ENCODE data around the gene ADARB2. TPM values are rescaled to one million over a fixed set of nuclear protein-coding genes. Genes with fewer than 3 reads are reported as not detected.

Gene ADARB2
- total and polyA plus RNA-seq, 3 donors from 2014 or later = 8.5 to 13.0 (median 10.4) TPM

DNA sequence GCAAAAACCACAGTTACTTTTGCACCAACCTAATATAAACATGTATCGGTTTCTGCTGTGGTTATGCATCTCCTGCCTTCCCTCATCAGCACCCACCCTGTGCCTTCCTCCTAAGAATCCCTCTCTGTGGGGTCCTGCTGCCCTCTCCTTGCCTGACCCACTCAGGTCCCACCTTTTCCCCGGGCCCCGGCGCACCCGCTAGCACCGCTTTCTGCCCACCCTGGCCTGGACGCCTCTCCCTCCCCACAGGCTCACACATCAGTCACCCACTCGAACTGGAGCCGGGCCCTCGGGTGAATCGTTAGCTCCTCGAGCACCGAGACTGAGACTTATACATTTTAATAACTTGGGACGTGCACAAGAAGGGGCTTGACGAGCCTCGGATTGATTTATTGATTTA is 110.5 kb downstream of the ADARB2 start:
- Histone ChIP-seq H3K36me3 (ENCODE audit: low read depth, missing control alignments) (no peaks in the 10 kb centered on the region), H3K27ac (no peak overlapping the region), H3K27me3 (no peaks in the 10 kb centered on the region), H3K4me3 (no peak overlapping the region), H3K9me3 (no peaks in the 10 kb centered on the region), H3K4me1 (no peaks in the 10 kb centered on the region)
- intact Hi-C loops (cut with DNase I; ENCODE audit: low total_unique reads) = no loop called here
- no peak for DNase-seq
- TF ChIP-seq POLR2A (IDR thresholded peaks at IDR 0.05) = no peak
- TF ChIP-seq, protein P1, sequence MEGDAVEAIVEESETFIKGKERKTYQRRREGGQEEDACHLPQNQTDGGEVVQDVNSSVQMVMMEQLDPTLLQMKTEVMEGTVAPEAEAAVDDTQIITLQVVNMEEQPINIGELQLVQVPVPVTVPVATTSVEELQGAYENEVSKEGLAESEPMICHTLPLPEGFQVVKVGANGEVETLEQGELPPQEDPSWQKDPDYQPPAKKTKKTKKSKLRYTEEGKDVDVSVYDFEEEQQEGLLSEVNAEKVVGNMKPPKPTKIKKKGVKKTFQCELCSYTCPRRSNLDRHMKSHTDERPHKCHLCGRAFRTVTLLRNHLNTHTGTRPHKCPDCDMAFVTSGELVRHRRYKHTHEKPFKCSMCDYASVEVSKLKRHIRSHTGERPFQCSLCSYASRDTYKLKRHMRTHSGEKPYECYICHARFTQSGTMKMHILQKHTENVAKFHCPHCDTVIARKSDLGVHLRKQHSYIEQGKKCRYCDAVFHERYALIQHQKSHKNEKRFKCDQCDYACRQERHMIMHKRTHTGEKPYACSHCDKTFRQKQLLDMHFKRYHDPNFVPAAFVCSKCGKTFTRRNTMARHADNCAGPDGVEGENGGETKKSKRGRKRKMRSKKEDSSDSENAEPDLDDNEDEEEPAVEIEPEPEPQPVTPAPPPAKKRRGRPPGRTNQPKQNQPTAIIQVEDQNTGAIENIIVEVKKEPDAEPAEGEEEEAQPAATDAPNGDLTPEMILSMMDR (IDR thresholded peaks at IDR 0.05) = no peak
- 84 to 88% methylated on average over 16 of the region's 16 CpGs for WGBS, 2 donors

DNA sequence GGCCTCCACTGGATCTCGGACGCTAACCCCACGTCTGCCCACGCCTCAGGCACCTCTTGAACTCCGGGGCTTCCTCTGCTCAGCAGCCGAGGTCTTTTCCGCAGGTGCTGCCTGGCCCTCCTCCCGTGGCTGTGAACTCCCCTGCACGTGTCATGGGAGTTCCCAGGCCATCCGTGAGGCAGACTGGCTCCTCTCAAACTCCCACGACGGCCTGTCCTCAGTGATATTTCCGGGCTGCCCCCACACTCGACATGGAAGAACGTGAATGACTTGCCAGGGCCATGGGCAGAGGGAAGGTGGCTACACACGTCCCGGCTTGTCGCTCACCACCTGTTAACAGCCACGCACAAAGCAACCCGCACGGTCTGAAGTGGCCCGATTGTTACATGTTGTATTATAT is 110.9 kb downstream of the ADARB2 start:
- WGBS, 2 donors = 72 to 76% methylated on average over 15 to 22 of the region's 22 CpGs
- DNase-seq = no peak

DNA sequence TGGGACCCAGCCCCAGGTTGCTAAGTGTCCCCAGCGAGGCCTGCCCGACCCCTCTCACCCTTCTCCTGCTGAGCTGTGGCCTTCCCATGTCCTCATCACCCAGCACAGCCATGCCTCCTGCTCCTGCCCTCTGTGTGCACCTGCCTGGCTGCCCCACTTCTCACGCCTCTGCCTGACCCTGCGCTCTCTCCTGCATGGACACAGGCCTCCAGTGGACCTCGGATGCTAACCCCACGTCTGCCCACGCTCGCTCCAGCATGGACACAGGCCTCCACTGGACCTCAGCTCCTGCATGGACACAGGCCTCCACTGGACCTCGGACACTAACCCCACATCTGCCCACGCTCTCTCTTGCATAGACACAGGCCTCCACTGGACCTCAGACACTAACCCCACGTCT is 111.6 kb downstream of the ADARB2 start:
- no peak overlapping the region for H3K4me3 ChIP-seq
- H3K27me3 ChIP-seq = no peaks in the 10 kb centered on the region
- H3K27ac ChIP-seq = no peak overlapping the region
- TF ChIP-seq, protein P1 (IDR thresholded peaks at IDR 0.05) = no peak
- no peak for TF ChIP-seq POLR2A (IDR thresholded peaks at IDR 0.05)
- no peaks in the 10 kb centered on the region for H3K9me3 ChIP-seq
- intact Hi-C loops (cut with DNase I; ENCODE audit: low total_unique reads) = no loop called here
- H3K36me3 ChIP-seq (ENCODE audit: low read depth, missing control alignments) = no peaks in the 10 kb centered on the region
- no peaks in the 10 kb centered on the region for H3K4me1 ChIP-seq
- DNase-seq = no peak
- WGBS, 2 donors = 90 to 95% methylated on average over 11 of the region's 11 CpGs

More for the DNA sequence above, 110.9 kb downstream of the ADARB2 start:
- no peaks in the 10 kb centered on the region for H3K27me3 ChIP-seq
- H3K4me1 ChIP-seq = no peaks in the 10 kb centered on the region
- no peak overlapping the region for H3K27ac ChIP-seq
- no peaks in the 10 kb centered on the region for H3K36me3 ChIP-seq (ENCODE audit: low read depth, missing control alignments)
- intact Hi-C loops (cut with DNase I; ENCODE audit: low total_unique reads) = no loop called here
- H3K4me3 ChIP-seq = no peak overlapping the region
- TF ChIP-seq POLR2A (IDR thresholded peaks at IDR 0.05) = no peak
- no peaks in the 10 kb centered on the region for H3K9me3 ChIP-seq

DNA sequence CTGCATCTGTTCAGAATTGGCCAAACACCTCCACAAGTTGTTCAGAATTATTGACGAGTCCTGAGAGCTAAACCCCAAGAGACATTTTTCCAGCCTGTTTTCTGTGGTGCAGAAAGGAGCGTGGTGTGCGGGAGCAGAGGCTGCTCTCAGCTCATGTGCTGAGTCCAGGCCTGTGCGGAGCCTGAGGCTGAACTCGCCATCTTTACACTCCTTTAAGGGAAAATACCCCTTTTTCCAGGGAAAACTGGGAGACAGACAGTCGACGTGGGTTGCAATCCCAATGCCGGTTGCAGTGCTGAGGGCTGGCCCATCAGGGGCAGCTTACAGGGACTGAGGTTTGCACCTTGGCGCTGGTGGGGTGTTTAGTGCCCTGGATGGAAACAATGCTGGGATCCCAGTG is 112.2 kb downstream of the ADARB2 start:
- TF ChIP-seq, protein P1 (IDR thresholded peaks at IDR 0.05) = no peak
- no peak for TF ChIP-seq POLR2A (IDR thresholded peaks at IDR 0.05)
- no peak for DNase-seq
- Histone ChIP-seq H3K4me3 (no peak overlapping the region), H3K27ac (no peak overlapping the region), H3K9me3 (no peaks in the 10 kb centered on the region), H3K4me1 (no peaks in the 10 kb centered on the region), H3K36me3 (ENCODE audit: low read depth, missing control alignments) (no peaks in the 10 kb centered on the region), H3K27me3 (no peaks in the 10 kb centered on the region)
- intact Hi-C loops (cut with DNase I; ENCODE audit: low total_unique reads) = no loop called here
- WGBS, 2 donors = 89 to 90% methylated on average over 8 to 9 of the region's 9 CpGs

DNA sequence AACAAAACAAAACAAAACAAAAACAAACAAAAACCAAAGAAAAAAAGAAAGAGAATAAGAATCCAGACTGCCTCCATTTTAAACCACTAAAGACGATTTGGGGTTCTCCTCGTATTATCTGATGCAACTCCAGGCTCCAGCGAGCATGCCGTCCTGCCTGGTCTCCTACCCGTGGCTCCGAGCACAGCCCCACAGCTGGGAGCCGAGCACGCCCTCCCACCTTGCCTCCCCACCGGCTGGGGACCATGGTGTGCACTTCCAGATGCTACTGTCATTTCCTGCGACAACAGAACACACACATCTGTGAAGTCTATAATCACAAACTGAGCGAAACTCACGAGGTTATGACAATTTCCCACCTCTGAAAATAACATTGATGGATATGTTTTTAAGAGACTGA is 113.1 kb downstream of the ADARB2 start:
- Histone ChIP-seq H3K27me3 (no peaks in the 10 kb centered on the region), H3K36me3 (ENCODE audit: low read depth, missing control alignments) (no peaks in the 10 kb centered on the region), H3K4me1 (no peaks in the 10 kb centered on the region), H3K9me3 (no peaks in the 10 kb centered on the region), H3K4me3 (no peak overlapping the region), H3K27ac (no peak overlapping the region)
- 80 to 82% methylated on average over 12 of the region's 12 CpGs for WGBS, 2 donors
- intact Hi-C loops (cut with DNase I; ENCODE audit: low total_unique reads) = no loop called here
- no peak for DNase-seq
- no peak for TF ChIP-seq POLR2A (IDR thresholded peaks at IDR 0.05)
- TF ChIP-seq, protein P1 (IDR thresholded peaks at IDR 0.05) = no peak

All from testis (tissue), 3 donors.